Activated CD4-positive, CD25-positive, alpha-beta regulatory T cell treated with anti-CD3 and anti-CD28 coated beads, Interleukin-2, amount 50 U/mL, for 16 hours (primary cell): ENCODE data around the gene C11orf68.

Experiments used
- DNase-seq: peaks from one replicate; pipeline ENCODE4 v3.0.0-alpha.2; 2020; ENCODE audit warnings: low read depth, low spot score

Gene C11orf68

GRCh38 chr11:65872586-65873317, 46.1 kb downstream of the C11orf68 start, which contains the start of gene EFEMP2:
EFEMP2 (minus strand) TSS chr11:65872800; CDS start chr11:65872354, 446 bp downstream.
- no peak for DNase-seq

- DNase-seq = no peak
These were observed 46.9 kb downstream of the C11orf68 start for GRCh38 chr11:65871811-65872548.

- no peak for DNase-seq
These were observed 47.9 kb downstream of the C11orf68 start for GRCh38 chr11:65870706-65871681.

GRCh38 chr11:65870307-65870658, 48.6 kb downstream of the C11orf68 start:
- no peak for DNase-seq

GRCh38 chr11:65869643-65870306, 49.1 kb downstream of the C11orf68 start:
- DNase-seq = no peak

GRCh38 chr11:65868907-65869306, 50.0 kb downstream of the C11orf68 start:
- DNase-seq = no peak

- DNase-seq = no peak
These were observed 50.7 kb downstream of the C11orf68 start for GRCh38 chr11:65868076-65868667.

GRCh38 chr11:65867284-65868071, 51.4 kb downstream of the C11orf68 start:
- no peak for DNase-seq
